GM19395 (cell line): ENCODE data around the gene MYL2.
"Not testable (repeated sequence)": the region's sequence is repeated elsewhere in the genome, so short reads cannot be mapped to it uniquely, and the experiment has no call there.

ENCODE experiments used
- ATAC-seq: cut with Tn5 transposase; IDR thresholded peaks from one replicate; pipeline ENCODE4 v1.9.1; 2021; ENCODE audit warnings: mild to moderate bottlenecking, moderate library complexity; ENCODE audit not compliant: unreplicated experiment

The MYL2 gene

GRCh38 chr12:110920324-110920910 lies at the start of gene MYL2:
Gene MYL2 (minus strand): TSS chr12:110920579. CDS start chr12:110920529, 50 bp downstream.
- ATAC-seq = no peak

GRCh38 chr12:110966081-110966760 lies 45.8 kb upstream of the MYL2 start:
- ATAC-seq = no peak

- ATAC-seq = no peak
Observed at GRCh38 chr12:110965574-110965973, 45.2 kb upstream of the MYL2 start.

- ATAC-seq = no peak
Observed at GRCh38 chr12:110960795-110961194, 40.4 kb upstream of the MYL2 start.

GRCh38 chr12:110957652-110958051 lies 37.3 kb upstream of the MYL2 start:
- no peak for ATAC-seq

GRCh38 chr12:110957159-110957558 lies 36.8 kb upstream of the MYL2 start:
- no peak for ATAC-seq

GRCh38 chr12:110950867-110951266 lies 30.5 kb upstream of the MYL2 start:
- not testable (repeated sequence) for ATAC-seq

- ATAC-seq = not testable (repeated sequence)
Observed at GRCh38 chr12:110950466-110950865, 30.1 kb upstream of the MYL2 start.

- ATAC-seq = no peak
Observed at GRCh38 chr12:110948041-110948440, 27.7 kb upstream of the MYL2 start.

GRCh38 chr12:110943373-110943772 lies 23.0 kb upstream of the MYL2 start:
- ATAC-seq = no peak

- no peak for ATAC-seq
Observed at GRCh38 chr12:110941391-110941790, 21.0 kb upstream of the MYL2 start.

GRCh38 chr12:110940933-110941332 lies 20.6 kb upstream of the MYL2 start:
- ATAC-seq = no peak

GRCh38 chr12:110940296-110940695 lies 19.9 kb upstream of the MYL2 start:
- no peak for ATAC-seq

GRCh38 chr12:110937104-110937641 lies 16.8 kb upstream of the MYL2 start:
- ATAC-seq = no peak

GRCh38 chr12:110936367-110937103 lies 16.2 kb upstream of the MYL2 start:
- no peak for ATAC-seq

GRCh38 chr12:110935588-110935987 lies 15.2 kb upstream of the MYL2 start:
- no peak for ATAC-seq

- no peak for ATAC-seq
Observed at GRCh38 chr12:110934093-110934852, 13.9 kb upstream of the MYL2 start.

GRCh38 chr12:110933326-110933974 lies 13.1 kb upstream of the MYL2 start:
- no peak for ATAC-seq

GRCh38 chr12:110932046-110932445 lies 11.7 kb upstream of the MYL2 start:
- ATAC-seq = no peak

- no peak for ATAC-seq
Observed at GRCh38 chr12:110931315-110931728, 10.9 kb upstream of the MYL2 start.
